Measurements from ENCODE around the gene NDOR1.

The NDOR1 gene

GRCh38 chr9:137221506-137222111 is 16.1 kb downstream of the NDOR1 start:
- no peak for DNase-seq

- peak; percentile 76 for DNase-seq
Measured at GRCh38 chr9:137222190-137223077, 16.9 kb downstream of the NDOR1 start, which contains the start of gene RNF208. RNF208 (minus strand) TSS chr9:137222240; CDS start chr9:137221212, 1,028 bp downstream.

GRCh38 chr9:137223078-137223970 is 17.8 kb downstream of the NDOR1 start:
- peak; percentile 98 for DNase-seq

DNA sequence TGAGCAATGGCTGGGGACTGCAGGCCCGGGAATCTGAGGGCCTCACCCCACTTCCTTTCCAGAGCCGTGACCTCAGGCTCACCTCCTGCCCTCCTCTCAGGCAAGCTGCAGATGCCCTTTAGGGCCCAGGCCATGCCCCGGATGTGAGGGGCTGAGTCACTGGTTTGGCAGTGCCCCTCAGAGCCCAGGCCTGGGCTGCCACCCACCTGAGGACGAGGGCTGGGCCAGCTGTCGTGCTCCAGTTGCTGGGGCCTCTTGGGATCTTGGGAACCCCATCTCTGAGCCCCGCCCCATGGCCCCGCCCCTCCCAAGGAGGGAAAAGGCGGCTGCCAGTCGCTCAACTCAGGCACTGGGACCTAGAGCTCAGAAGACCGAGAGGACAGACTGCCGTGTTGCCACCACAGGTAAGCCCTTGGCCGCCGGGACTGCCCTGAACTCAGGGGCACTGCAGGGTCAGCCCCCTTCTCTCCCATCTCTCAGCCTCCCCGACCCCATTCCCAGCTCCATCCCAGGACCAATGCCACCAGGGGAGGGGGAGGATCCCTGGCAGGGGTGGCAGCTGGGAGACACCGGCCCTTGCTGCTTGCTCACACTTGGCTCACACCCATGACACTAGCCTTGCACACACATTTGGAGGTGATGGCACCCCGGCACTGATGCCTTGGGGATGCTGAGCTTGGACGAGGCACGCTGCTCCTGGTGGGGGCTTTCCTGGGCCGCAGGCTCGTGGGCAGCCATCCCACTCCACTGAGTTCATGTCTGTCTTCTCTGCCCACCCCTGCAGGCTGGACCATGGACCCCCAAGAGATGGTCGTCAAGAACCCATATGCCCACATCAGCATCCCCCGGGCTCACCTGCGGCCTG is 19.6 kb downstream of the NDOR1 start, which contains the start of gene CYSRT1:
TSS of gene CYSRT1 (plus strand) at position 345 of the 865 bp plus-strand sequence. CDS start at position 793, 448 bp downstream.
- DNase-seq: no peak

GRCh38 chr9:137225699-137226331 is 20.3 kb downstream of the NDOR1 start:
- DNase-seq: no peak

- no peak for DNase-seq
Measured at GRCh38 chr9:137226338-137227053, 21.0 kb downstream of the NDOR1 start.

DNA sequence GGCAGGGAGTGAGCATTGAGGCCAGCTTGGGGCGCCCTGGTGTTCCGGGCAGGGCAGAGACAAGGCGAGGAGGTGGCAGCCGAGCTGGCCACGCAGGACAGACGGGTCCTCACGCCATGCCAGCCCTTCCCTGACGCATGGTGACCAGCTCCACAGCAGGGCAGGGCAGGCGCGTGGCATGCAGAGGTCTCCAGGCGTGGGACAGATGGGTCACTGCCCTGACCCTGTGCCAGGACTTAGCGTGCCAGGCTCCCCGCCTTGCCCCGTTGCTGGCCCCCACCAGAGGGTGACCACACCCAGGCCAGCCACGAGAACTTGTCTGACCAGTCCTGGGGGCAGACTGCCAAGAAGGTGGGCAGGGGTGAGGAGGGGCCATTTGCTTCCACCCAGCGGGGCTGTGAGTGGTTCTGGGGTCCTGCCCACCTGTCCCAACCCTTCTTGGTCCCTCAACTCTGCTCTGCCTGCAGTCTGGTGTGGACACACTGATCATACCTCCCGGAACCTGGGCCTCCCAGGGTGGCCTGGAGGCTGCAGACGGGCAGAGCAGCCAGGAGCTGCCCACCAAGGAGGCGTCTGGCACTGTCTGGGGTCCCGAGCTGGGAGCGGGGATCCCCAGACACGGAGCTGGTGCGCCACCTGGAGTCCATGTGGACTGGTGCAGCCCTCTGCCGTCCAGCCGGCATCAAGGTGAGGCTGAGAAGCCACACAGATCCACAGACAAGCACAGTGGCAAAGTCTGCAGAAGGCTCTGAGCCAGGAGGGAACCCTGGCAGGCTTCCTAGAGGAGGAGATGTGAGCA is 21.8 kb downstream of the NDOR1 start, which contains the start of gene RNF224:
TSS of gene RNF224 (plus strand) at position 449 of the 799 bp plus-strand sequence. CDS start 834 bp downstream, outside the sequence.
- peak; percentile 92 for DNase-seq

GRCh38 chr9:137227853-137228505 is 22.5 kb downstream of the NDOR1 start:
- no peak for DNase-seq

- DNase-seq: no peak
Measured at GRCh38 chr9:137228506-137228967, 23.0 kb downstream of the NDOR1 start.

- DNase-seq: no peak
Measured at GRCh38 chr9:137228968-137229896, 23.7 kb downstream of the NDOR1 start.

- DNase-seq: no peak
Measured at GRCh38 chr9:137229903-137230704, 24.6 kb downstream of the NDOR1 start.

DNA sequence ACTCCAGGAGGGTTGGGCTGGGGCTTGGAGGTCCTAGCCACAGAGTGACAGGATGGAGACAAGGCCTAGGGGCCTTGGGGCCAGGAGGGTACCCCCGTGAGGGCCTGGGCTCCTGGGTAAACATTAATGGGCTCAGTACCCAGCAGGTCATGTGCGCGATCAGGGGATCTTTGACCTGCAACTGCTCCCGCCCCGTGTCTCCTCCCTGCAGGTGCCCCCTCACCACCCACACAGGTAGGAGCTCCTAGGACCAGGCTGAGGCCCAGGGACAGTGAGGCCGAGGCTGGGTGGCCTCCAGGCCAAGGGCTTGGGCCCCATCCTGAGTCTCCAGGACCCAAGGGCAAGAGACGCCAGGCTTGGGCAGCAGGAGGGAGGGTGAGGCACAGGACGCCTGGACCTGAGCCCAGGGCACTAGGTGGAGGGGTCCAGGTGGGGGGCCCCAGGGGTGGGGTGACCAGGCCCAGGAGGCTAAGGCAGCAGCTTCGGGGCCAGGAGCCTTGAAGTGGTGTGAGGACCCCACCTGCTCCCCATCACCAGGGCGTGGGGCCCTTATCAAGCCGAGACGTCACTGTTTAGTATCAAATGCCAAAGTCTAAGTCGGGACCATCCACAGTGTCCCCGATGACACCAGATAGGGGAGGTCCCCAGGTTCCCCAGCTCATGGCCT is 25.3 kb downstream of the NDOR1 start, which contains the start of gene SLC34A3:
TSS of gene SLC34A3 (plus strand) at position 197 of the 667 bp plus-strand sequence. CDS start 802 bp downstream, outside the sequence.
- DNase-seq: no peak

- DNase-seq: no peak
Measured at GRCh38 chr9:137231372-137232039, 26.0 kb downstream of the NDOR1 start.

DNA sequence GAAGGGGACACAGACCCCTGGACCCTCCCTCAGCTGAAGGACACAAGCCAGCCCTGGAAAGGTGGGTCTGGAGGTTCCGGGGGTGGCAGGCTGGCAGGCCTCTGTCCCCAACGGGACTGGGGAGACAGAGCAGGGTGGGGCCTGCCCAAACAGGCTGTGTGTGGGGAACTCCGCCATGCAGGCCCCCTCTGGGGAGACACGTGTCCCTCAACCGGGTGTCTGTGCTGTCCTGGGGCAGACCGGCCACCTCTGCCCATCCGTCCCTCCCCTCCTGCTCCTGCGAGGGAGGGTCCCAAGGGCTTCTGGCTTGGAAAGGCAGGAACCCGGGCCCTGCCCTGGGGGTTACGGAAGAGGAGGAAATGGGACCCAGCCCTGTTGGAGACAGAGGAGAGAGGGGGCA is 26.6 kb downstream of the NDOR1 start:
- no peak for DNase-seq

DNA sequence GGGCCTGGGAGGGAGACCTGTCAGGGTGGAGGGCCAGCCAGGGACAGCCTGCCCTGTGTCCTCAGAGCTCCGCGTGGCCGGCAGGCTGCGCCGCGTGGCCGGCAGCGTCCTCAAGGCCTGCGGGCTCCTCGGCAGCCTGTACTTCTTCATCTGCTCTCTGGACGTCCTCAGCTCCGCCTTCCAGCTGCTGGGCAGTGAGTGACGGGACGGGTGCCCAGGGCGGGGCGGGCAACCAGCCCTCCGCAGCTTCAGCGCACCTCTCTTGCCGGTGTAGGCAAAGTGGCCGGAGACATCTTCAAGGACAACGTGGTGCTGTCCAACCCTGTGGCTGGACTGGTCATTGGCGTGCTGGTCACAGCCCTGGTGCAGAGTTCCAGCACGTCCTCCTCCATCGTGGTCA is 27.0 kb downstream of the NDOR1 start:
- DNase-seq: no peak
